RWPE1 (cell line): ENCODE measurements around the gene KCNJ6.
"Not testable (repeated sequence)": the region's sequence is repeated elsewhere in the genome, so short reads cannot be mapped to it uniquely, and the experiment has no call there.

Experiments used
- CTCF ChIA-PET: fragments of 350-600 bp; sonication (Branson Sonifier 250); formaldehyde crosslinking; extraction: SDS; loops from one replicate; lab custom pipeline; 2021; lab: Yijun Ruan, JAX
- POLR2A ChIA-PET: fragments of 400-600 bp; formaldehyde crosslinking; extraction: SDS; loops from one replicate; lab custom pipeline; 2020; ENCODE audit warnings: antibody characterized with exemption; ENCODE audit not compliant: low non-redundant PET; lab: Yijun Ruan, JAX
- DNase-seq: peaks from one replicate; pipeline ENCODE4 v3.0.0; 2012; ENCODE audit warnings: low spot score
- H3K27ac ChIP-seq: fragments of 450-650 bp; 2 replicates; pipeline ENCODE4 v1.5.1; 2017
- TF ChIP-seq, protein P1 (sequence below): fragments of 450-650 bp; conservative IDR thresholded peaks from 2 replicates; pipeline ENCODE4 v1.5.1; 2017; ENCODE audit warnings: low read depth, mild to moderate bottlenecking

KCNJ6 gene

DNA sequence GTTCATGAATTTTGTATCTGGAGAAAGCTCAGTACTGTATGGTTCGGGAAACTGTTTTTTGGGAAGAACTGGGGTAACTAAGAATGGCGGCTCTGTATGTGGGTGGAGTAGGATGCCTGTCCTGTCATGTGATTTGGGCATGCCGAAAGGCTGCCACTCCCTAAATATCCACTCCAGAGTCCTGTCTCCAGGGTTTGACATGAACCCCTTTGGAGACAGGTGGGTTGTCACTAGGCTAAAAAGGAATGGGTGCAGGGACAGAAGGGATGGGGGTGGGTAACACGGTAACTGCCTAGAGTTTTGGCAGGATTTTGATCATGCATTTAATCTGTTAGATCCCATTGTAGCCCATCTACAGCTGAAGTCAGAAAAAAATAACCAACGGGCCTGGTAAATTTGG, 150.1 kb downstream of the KCNJ6 start:
- ChIA-PET CTCF (interaction anchor here (0.6 to 1.0 kb wide), 3 partner anchors 16 to 586 kb away, joined by 3 to 4 read pairs (median 3); no protein-coding TSS in a partner anchor), POLR2A (no interaction called here)
- no peak overlapping the region for H3K27ac ChIP-seq
- TF ChIP-seq, protein P1, sequence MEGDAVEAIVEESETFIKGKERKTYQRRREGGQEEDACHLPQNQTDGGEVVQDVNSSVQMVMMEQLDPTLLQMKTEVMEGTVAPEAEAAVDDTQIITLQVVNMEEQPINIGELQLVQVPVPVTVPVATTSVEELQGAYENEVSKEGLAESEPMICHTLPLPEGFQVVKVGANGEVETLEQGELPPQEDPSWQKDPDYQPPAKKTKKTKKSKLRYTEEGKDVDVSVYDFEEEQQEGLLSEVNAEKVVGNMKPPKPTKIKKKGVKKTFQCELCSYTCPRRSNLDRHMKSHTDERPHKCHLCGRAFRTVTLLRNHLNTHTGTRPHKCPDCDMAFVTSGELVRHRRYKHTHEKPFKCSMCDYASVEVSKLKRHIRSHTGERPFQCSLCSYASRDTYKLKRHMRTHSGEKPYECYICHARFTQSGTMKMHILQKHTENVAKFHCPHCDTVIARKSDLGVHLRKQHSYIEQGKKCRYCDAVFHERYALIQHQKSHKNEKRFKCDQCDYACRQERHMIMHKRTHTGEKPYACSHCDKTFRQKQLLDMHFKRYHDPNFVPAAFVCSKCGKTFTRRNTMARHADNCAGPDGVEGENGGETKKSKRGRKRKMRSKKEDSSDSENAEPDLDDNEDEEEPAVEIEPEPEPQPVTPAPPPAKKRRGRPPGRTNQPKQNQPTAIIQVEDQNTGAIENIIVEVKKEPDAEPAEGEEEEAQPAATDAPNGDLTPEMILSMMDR = no peak
- DNase-seq = no peak

DNA sequence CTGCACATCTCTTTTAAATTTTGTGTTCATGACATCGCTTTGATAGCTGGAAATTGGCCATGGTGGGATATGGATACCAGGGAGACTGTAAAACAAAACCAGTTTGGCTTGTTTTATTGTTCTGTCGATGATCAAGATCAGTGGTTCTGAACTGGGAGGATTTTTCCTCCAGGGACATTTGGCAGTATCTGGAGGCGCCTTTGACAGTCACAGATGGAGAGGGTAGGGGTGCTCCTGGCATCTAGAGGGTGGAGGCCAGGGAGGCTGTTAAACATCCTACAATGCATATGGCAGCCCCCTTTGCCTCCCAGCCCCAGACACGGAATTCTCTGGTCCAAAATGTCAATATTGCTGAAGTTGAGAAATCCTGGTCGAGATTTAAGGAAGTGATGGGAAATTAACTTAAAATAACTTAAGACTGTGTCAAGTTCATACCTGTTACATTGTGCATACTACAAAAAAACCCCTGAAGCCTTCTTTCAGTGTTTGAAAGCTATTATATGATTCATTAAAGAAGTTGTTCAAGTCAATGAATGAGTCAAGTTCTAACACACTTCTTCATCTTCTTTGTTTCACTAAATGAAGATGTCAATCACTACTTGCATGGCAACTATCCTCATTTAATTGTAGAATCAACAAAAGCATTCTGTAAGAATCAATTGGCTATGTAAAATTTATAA, 150.9 kb downstream of the KCNJ6 start:
- CTCF ChIA-PET = interaction anchor here (1.0 kb wide), 2 partner anchors 15 to 587 kb away, joined by 3 read pairs; no protein-coding TSS in a partner anchor
- POLR2A ChIA-PET = no interaction called here
- no peak overlapping the region for H3K27ac ChIP-seq
- DNase-seq = peak; percentile 53
- TF ChIP-seq, protein P1 = no peak

DNA sequence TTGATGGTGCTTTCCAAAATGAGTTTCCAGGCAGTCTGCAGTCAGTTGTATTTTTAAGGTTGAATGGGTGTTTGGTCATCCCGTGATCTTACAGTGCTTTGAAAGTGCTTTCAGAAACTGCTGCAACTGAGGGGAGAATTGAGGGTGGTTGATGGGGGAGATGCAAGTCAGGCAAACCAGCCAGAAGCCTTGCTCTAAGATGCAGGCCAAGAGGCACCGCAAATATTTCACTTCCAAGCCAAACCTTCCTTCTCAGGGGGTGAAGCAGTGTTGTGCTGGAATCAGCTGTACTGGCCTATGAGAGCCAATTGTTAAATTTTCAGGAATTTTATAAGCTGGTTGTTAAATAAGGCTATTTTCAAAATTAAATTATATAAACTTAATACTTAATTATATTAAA, 151.6 kb downstream of the KCNJ6 start:
- ChIA-PET CTCF (interaction anchor here (0.6 kb wide), 1 partner anchor 10 kb away, joined by 3 read pairs; no protein-coding TSS in a partner anchor), POLR2A (interaction anchor here (0.6 kb wide), 1 partner anchor 10 kb away, joined by 4 read pairs; no protein-coding TSS in a partner anchor)
- DNase-seq = no peak
- no peak overlapping the region for H3K27ac ChIP-seq
- TF ChIP-seq, protein P1 = no peak

DNA sequence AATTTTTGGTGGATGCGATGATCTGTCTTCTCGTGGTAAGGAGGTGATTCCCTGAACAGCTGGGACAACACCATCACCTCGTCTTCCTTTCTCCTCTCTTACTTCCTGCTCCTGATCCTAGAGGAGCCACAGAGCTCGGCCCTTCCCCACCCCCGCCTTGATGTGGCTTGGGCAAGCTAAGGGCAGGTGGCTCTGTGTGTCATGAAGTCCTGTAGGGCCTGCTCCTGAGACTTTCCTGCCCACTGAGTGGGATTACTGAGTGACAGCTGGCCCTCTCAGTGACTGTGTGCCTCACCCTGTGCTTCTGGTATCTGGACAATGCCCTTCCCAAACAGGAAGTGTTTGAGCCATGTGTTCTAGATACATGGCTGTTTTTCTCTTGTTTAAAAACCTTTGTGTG, 153.0 kb downstream of the KCNJ6 start:
- CTCF ChIA-PET = no interaction called here
- TF ChIP-seq, protein P1 = no peak
- no peak for DNase-seq
- H3K27ac ChIP-seq = no peak overlapping the region
- POLR2A ChIA-PET = no interaction called here

DNA sequence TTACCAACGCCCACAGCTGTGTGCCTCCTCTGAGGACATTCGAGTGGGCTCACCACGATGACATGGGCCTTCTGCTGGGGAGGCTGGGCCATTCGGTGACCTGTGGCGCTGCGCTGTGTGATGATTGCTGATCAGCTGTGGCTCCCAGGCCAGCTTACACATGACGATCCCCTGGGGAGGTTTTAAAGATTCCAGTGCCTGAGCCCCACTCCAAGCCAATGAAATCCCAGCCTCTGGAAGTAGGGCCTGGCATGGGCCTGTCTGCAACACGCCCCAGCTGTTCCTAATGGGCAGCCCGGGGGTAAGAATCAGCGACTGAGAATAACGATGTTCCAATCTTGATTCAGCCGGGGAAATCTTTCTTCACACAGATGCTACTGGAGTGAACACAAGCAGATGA, 153.7 kb downstream of the KCNJ6 start:
- CTCF ChIA-PET = no interaction called here

DNA sequence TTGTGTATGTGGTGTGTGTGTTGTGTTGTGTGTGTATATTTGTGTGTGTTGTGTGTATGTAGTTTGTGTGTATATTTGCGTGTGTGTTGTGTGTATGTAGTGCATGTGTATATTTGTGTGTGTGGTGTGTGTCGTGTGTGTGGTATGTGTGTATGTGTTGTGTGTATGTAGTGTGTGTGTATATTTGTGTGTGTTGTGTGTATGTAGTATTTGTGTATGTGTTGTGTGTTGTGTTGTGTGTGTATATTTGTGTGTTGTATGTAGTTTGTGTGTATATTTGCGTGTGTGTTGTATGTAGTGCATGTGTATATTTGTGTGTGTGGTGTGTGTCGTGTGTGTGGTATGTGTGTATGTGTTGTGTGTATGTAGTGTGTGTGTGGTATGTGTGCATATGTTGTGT, 154.9 kb downstream of the KCNJ6 start:
- POLR2A ChIA-PET, CTCF ChIA-PET, DNase-seq, H3K27ac ChIP-seq: not testable (repeated sequence)

More for the DNA sequence above, 153.7 kb downstream of the KCNJ6 start:
- H3K27ac ChIP-seq = no peak overlapping the region
- POLR2A ChIA-PET = no interaction called here
- DNase-seq = no peak
- TF ChIP-seq, protein P1 = no peak

DNA sequence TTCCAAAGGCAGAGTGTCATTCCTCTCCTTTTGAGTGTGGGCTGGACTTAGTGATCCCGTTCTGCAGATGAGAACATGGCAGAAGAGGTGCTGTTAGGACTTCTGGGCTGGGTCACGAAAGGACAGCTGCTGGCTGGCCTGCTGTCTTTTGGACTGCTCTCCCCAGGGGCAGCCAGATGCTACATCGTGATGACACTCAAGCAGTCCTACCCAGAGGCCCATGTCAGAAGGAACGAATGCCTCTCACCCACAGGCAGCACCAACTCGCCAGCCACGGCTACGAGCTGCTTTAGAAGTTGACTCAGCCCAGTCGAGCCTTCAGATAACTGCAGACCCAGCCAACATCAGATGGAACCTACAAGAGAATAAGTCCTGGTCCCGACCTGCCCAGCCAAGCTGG, 156.5 kb downstream of the KCNJ6 start:
- H3K27ac ChIP-seq = no peak overlapping the region
- CTCF ChIA-PET = interaction anchor here (0.6 to 1.8 kb wide), 2 partner anchors 9 to 372 kb away, joined by 3 to 11 read pairs; no protein-coding TSS in a partner anchor

More for the DNA sequence above, 156.5 kb downstream of the KCNJ6 start:
- POLR2A ChIA-PET = no interaction called here
- TF ChIP-seq, protein P1 = no peak
- no peak for DNase-seq
